Measurements from ENCODE around the gene CNOT4.

Gene CNOT4, protein sequence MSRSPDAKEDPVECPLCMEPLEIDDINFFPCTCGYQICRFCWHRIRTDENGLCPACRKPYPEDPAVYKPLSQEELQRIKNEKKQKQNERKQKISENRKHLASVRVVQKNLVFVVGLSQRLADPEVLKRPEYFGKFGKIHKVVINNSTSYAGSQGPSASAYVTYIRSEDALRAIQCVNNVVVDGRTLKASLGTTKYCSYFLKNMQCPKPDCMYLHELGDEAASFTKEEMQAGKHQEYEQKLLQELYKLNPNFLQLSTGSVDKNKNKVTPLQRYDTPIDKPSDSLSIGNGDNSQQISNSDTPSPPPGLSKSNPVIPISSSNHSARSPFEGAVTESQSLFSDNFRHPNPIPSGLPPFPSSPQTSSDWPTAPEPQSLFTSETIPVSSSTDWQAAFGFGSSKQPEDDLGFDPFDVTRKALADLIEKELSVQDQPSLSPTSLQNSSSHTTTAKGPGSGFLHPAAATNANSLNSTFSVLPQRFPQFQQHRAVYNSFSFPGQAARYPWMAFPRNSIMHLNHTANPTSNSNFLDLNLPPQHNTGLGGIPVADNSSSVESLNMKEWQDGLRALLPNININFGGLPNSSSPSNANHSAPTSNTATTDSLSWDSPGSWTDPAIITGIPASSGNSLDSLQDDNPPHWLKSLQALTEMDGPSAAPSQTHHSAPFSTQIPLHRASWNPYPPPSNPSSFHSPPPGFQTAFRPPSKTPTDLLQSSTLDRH

DNA sequence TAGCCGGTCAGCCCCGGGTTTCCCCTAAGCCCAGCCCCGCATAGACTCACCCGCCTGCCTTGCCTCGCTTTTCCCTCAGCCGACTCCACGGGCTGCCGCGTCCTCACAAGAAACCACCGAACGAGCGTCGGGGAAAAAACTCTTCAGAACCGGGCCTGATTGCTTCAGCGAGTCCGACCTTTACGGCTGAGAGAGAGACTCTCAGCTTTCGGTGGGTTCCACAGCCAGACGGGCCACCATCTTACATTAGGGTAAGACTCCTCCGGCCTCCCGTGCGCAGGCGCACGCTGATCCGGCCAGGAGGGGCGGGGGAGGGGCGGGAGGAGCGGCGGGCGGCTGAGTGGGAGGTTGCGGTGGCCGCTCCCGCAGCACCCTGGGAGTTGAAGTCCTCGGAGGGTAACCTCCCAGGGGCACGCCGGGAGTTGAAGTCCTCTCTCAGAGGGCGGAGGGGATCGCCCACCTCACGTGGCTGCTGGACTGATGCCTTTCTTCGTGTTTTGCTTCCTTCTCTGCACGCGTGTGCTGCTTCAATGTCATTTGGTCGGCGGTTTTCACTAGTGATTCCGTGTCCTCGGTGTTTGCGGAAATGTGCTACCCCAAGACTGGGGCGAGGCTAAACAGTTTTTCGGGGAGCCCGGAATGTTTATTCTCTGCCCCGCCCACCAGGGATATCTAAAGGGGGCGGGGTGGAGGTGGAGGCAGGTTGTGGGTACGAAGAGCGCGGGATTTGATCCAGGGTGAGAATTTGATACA is at the start of gene CNOT4:
Gene CNOT4 (minus strand): TSS at position 264 of the 753 bp plus-strand sequence. CDS start 71,771 bp downstream, outside the sequence.
- peak; percentile 89 for DNase-seq (ENCODE audit: low read depth)
- peak within 1 kb of the TSS; percentile 97 for H3K4me3 ChIP-seq (ENCODE audit: low read depth, low read length)
- TF ChIP-seq, protein P1, sequence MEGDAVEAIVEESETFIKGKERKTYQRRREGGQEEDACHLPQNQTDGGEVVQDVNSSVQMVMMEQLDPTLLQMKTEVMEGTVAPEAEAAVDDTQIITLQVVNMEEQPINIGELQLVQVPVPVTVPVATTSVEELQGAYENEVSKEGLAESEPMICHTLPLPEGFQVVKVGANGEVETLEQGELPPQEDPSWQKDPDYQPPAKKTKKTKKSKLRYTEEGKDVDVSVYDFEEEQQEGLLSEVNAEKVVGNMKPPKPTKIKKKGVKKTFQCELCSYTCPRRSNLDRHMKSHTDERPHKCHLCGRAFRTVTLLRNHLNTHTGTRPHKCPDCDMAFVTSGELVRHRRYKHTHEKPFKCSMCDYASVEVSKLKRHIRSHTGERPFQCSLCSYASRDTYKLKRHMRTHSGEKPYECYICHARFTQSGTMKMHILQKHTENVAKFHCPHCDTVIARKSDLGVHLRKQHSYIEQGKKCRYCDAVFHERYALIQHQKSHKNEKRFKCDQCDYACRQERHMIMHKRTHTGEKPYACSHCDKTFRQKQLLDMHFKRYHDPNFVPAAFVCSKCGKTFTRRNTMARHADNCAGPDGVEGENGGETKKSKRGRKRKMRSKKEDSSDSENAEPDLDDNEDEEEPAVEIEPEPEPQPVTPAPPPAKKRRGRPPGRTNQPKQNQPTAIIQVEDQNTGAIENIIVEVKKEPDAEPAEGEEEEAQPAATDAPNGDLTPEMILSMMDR (IDR thresholded peaks at IDR 0.05; ENCODE audit: low read depth, low read length, missing control alignments): no peak
- in situ Hi-C loops (cut with HindIII; ENCODE audit: low sequenced_read_pairs): loop anchor here (5.0 kb wide), 1 partner anchor 93 kb away; no protein-coding TSS in a partner anchor

DNA sequence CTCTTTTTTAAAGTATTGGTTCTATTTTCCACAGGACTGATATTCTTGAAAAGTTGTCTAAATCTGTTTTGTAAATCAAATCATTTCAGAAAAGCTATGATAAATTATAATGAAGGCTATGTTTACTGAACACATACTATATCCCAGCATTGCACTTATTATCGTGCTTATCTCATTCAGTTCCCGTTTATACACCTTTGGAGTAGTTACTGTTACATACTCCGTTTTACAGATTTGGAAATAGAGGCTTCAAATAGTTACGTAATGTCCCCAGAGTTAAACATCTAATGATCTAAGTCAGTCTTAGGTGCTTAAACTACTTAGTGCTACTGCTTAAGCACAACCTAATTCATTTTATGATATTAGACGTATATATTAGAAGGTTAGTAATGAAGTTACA is 49.0 kb upstream of the CNOT4 start:
- TF ChIP-seq, protein P1 (IDR thresholded peaks at IDR 0.05; ENCODE audit: low read depth, low read length, missing control alignments): no peak
- no peak for DNase-seq (ENCODE audit: low read depth)
- in situ Hi-C loops (cut with HindIII; ENCODE audit: low sequenced_read_pairs): no loop called here
- peak overlapping the region; percentile 74 for H3K4me3 ChIP-seq (ENCODE audit: low read depth, low read length)

DNA sequence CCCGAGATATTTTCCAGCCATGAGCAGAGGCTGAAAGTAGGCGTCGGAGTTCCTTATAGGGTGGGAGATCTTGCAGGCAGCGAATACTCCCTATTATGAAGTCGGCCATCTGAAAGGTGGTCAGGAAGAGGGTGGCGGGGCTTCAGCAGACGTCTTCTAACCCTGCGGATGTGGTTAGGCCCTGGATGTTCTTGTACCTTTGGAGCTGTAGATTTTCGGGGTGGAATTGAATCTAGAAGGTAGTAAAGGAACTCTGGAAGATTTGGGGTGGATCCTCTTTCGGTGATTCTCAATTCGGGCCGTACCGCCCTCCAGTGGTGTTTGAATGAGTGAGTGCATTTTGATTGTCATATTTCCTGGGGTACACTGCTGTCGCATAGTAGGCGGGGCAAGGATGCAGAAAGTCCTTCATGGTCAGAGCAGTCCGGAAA is 48.5 kb upstream of the CNOT4 start:
- TF ChIP-seq, protein P1 (IDR thresholded peaks at IDR 0.05; ENCODE audit: low read depth, low read length, missing control alignments): peak; percentile 62
- H3K4me3 ChIP-seq (ENCODE audit: low read depth, low read length): peak overlapping the region; percentile 74
- peak; percentile 12 for DNase-seq (ENCODE audit: low read depth)
- in situ Hi-C loops (cut with HindIII; ENCODE audit: low sequenced_read_pairs): no loop called here

DNA sequence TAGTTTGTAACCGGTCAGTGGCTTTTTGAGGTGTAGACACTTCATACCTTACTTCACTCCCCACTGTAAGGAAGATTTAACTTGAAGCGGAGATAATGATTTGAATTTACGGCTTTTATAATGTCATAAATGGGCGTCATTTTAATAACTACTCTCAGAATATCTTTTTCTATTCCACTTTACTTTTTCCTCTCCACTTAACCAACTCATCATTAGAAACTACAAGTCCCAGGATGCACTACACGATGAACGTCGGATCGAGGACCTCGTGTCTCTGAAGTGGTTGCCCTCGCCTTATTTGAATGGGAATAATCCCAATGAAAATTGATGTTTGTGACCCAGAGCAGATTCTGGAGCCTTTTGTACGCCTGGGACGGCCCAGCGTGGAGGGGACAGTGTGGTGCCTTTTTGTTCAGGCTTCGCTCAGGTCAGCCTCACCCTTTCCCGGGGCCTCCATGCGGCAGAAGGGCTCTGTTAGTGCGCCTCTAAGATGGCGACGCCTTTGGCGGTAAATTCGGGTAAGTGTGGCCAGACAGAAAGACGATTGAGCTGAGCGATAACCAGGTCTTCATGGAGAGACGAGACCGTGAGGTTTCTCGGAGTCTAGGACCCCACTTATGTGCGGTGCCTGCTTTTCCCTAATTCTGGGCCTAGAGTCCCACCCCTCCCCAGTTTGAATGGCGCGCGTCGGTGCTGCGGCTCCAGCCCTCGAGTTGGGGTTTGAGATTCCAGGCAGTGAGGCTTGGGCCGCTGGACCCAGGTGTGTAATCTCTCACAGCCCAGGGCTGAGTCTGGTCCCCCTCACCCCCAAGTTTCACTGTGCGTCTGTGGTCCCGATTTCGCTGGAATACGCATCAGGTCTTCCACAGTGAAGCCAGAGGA is 47.8 kb upstream of the CNOT4 start, which contains the start of gene NUP205:
Gene NUP205 (plus strand): TSS at position 463 of the 882 bp plus-strand sequence. CDS start 28 bp downstream, at position 491.
- DNase-seq (ENCODE audit: low read depth): peak; percentile 59
- TF ChIP-seq, protein P1 (IDR thresholded peaks at IDR 0.05; ENCODE audit: low read depth, low read length, missing control alignments): no peak
- in situ Hi-C loops (cut with HindIII; ENCODE audit: low sequenced_read_pairs): no loop called here
- peak within 1 kb of the TSS; percentile 74 for H3K4me3 ChIP-seq (ENCODE audit: low read depth, low read length)

DNA sequence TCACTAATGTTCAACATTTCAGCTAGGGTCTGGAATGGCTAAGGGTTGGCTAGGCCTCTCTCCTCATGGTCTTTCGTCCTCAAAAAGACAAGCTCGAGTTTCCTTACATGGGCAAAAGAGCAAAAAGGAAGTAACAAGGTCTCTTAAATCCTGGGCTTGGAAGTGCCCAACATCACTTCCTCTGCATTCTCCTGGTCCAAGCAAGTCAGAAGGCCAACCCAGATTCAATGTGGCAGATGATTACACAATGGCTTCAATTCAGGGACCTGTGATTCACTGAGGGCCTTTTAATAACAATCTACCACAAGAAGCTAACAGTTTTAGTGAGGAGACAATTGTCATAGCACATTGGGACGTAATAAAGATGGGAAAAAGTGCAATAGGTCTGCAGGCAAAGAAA is 43.4 kb upstream of the CNOT4 start:
- DNase-seq (ENCODE audit: low read depth): no peak
- H3K4me3 ChIP-seq (ENCODE audit: low read depth, low read length): no peak overlapping the region
- TF ChIP-seq, protein P1 (IDR thresholded peaks at IDR 0.05; ENCODE audit: low read depth, low read length, missing control alignments): no peak
- in situ Hi-C loops (cut with HindIII; ENCODE audit: low sequenced_read_pairs): no loop called here
